GM12878 (cell line): ENCODE data around the gene KLHL22. TPM values are rescaled to one million over a fixed set of nuclear protein-coding genes. Genes with fewer than 3 reads are reported as not detected.

ENCODE experiments used
- ATAC-seq: fragments of 200-7000 bp; cut with Tn5 transposase; 3 replicates; pipeline ENCODE4 v1.9.1; 2020; ENCODE audit warnings: mild to moderate bottlenecking, moderate library complexity
- BruUV-seq: library from RNA; stranded (reverse); fragments of 400-500 nt; replicated peaks from 2 replicates; lab custom pipeline; 2021; lab: Mats Ljungman, UMichigan
- CTCF ChIA-PET: fragments of 300-600 bp; sonication (Branson Sonifier 250); formaldehyde crosslinking; extraction: SDS; loops from one replicate; lab custom pipeline; 2021; ENCODE audit warnings: inconsistent platforms; lab: Yijun Ruan, JAX
- POLR2A ChIA-PET: fragments of 350-600 bp; formaldehyde crosslinking; extraction: SDS; loops from one replicate; lab custom pipeline; 2021; ENCODE audit warnings: inconsistent platforms; lab: Charles Lee
- RAD21 ChIA-PET: fragments of 300-600 bp; sonication (Branson Sonifier 250); formaldehyde crosslinking; loops from one replicate; lab custom pipeline; 2023; ENCODE audit warnings: antibody characterized with exemption; ENCODE audit not compliant: unreplicated experiment; lab: Charles Lee
- SMC1A ChIA-PET: fragments of 300-600 bp; sonication (Branson Sonifier 250); formaldehyde crosslinking; loops from one replicate; lab custom pipeline; 2023; ENCODE audit not compliant: unreplicated experiment, uncharacterized antibody; lab: Charles Lee
- DNase-seq: peaks from one replicate; pipeline ENCODE4 v3.0.0-alpha.2; 2011; ENCODE audit warnings: low read depth, low spot score
- FAIRE-seq: peaks from 3 replicates; lab custom pipeline; 2011; peaks lifted over from hg19 to GRCh38; lab: Jason Lieb, UNC
- H2AFZ ChIP-seq: 2 replicates; pipeline ENCODE4 v1.6.0; 2011; ENCODE audit warnings: low read depth, low read length, control low read depth; ENCODE audit not compliant: control insufficient read depth
- H3K27ac ChIP-seq: 2 replicates; pipeline ENCODE4 v1.5.1; 2011; ENCODE audit warnings: control low read depth; ENCODE audit not compliant: control insufficient read depth, insufficient read depth
- H3K27me3 ChIP-seq, 2 experiments: replicated peaks in 1 of 2; 2 replicates each; pipeline versions ENCODE4 v1.6.0 to v1.6.1; 2011; ENCODE audit warnings: low read length in 1 of 2; ENCODE audit not compliant: control insufficient read depth in 2 of 2, insufficient read depth in 2 of 2
- H3K36me3 ChIP-seq, 2 experiments: 2 replicates each; pipeline ENCODE4 v1.5.1; 2011; ENCODE audit warnings: low read length in 1 of 2; ENCODE audit not compliant: control insufficient read depth in 2 of 2, insufficient read depth in 2 of 2
- H3K4me1 ChIP-seq: 2 replicates; pipeline ENCODE4 v1.6.1; 2011; ENCODE audit warnings: mild to moderate bottlenecking, low read length, moderate library complexity, mixed read lengths; ENCODE audit not compliant: control insufficient read depth, insufficient read depth
- H3K4me2 ChIP-seq: 2 replicates; pipeline ENCODE4 v1.6.0; 2011; ENCODE audit warnings: control low read depth; ENCODE audit not compliant: control insufficient read depth, insufficient read depth
- H3K4me3 ChIP-seq: fragments of 200-600 bp; sonication (generic); 2 replicates; pipeline ENCODE4 v1.5.1; 2016
- H3K79me2 ChIP-seq: 2 replicates; pipeline ENCODE4 v1.6.0; 2011; ENCODE audit warnings: low read length; ENCODE audit not compliant: control insufficient read depth, insufficient read depth
- H3K9ac ChIP-seq: 2 replicates; pipeline ENCODE4 v1.8.0; 2011; ENCODE audit warnings: low read length, control low read depth, mixed read lengths; ENCODE audit not compliant: control insufficient read depth, insufficient read depth
- H3K9me3 ChIP-seq: replicated peaks from 3 replicates; pipeline ENCODE4 v1.5.1; 2011; ENCODE audit warnings: mild to moderate bottlenecking, low read length; ENCODE audit not compliant: control insufficient read depth, insufficient read depth
- H4K20me1 ChIP-seq: 2 replicates; pipeline ENCODE4 v1.6.0; 2011; ENCODE audit not compliant: control insufficient read depth, insufficient read depth
- CHD1 ChIP-seq: IDR thresholded peaks from 2 replicates; pipeline ENCODE4 v1.6.1; 2012; ENCODE audit warnings: low read depth, low read length, improper control_type of control experiment
- GABPA ChIP-seq: IDR thresholded peaks from 2 replicates; pipeline ENCODE4 v1.6.1; 2014; ENCODE audit warnings: antibody characterized with exemption, low read depth, mild to moderate bottlenecking, inconsistent platforms
- HDGF ChIP-seq: fragments of 450-650 bp; IDR thresholded peaks from 2 replicates; pipeline ENCODE4 v1.6.1; 2016; ENCODE audit warnings: antibody characterized with exemption
- PRDM15 ChIP-seq: fragments of 450-650 bp; formaldehyde crosslinking; IDR thresholded peaks from 2 replicates; pipeline ENCODE4 v1.4.0; 2020; ENCODE audit warnings: mild to moderate bottlenecking, moderate library complexity
- RELB ChIP-seq: fragments of 450-650 bp; IDR thresholded peaks from 2 replicates; pipeline ENCODE4 v1.6.1; 2017; ENCODE audit warnings: low read depth, mild to moderate bottlenecking, moderate library complexity
- REST ChIP-seq: IDR thresholded peaks from 2 replicates; pipeline ENCODE4 v1.6.1; 2012; ENCODE audit warnings: mild to moderate bottlenecking, low read depth, low read length
- SMARCA5 ChIP-seq: fragments of 450-650 bp; IDR thresholded peaks from 2 replicates; pipeline ENCODE4 v1.6.1; 2017; ENCODE audit warnings: mild to moderate bottlenecking
- SRF ChIP-seq, 2 experiments: IDR thresholded peaks; 2 replicates each; pipeline ENCODE4 v1.6.1; 2011; ENCODE audit warnings: low read depth in 2 of 2, low read length in 2 of 2, mild to moderate bottlenecking in 1 of 2, moderate library complexity in 1 of 2
- ZNF207 ChIP-seq: fragments of 450-650 bp; IDR thresholded peaks from 2 replicates; pipeline ENCODE4 v1.6.1; 2014; ENCODE audit warnings: antibody characterized with exemption, mild to moderate bottlenecking, borderline replicate concordance
- ZNF384 ChIP-seq: IDR thresholded peaks from 2 replicates; pipeline ENCODE4 v1.6.1; 2012; ENCODE audit warnings: low read depth, mild to moderate bottlenecking, low read length, improper control_type of control experiment, borderline replicate concordance
- WGBS: methylation state at CpG from one replicate; pipeline ENCODE4 v1.1.6; 2016; ENCODE audit warnings: low lambda C conversion rate; ENCODE audit not compliant: insufficient replicate concordance, insufficient coverage; ENCODE audit errors: missing lambda C conversion rate; 5-methylcytosine and 5-hydroxymethylcytosine counted together
- in situ Hi-C: fragments of 300-500 bp; cut with MboI; formaldehyde crosslinking; loops from 9 replicates; pipeline ENCODE4 v1.14.3; 2018; ENCODE audit warnings: mixed read lengths
- intact Hi-C: fragments of 100-400 bp; cut with micrococcal nuclease; formaldehyde crosslinking; loops from one replicate; pipeline ENCODE4 v1.14.2; 2022; ENCODE audit not compliant: unreplicated experiment
- polyA plus RNA-seq, 11 experiments: library from polyadenylated mRNA; depleted of rRNA in 4 of 11; unstranded in 6 of 11; stranded (reverse) in 5 of 11; fragments of >200 nt; fragmentation: Nextera tagmentation in 4 of 11; fragmentation: Illumina TruSeq in 1 of 11; extraction: Ambion mirVana in 4 of 11; extraction: Trizol in 1 of 11; gene quantifications; 1 replicate in 1 of 11; 2 replicates in 10 of 11; pipeline versions ENCODE4 v1.2.1 to v1.2.3, GENCODE V29; 2011 to 2016; ENCODE audit warnings: inconsistent platforms in 2 of 11, missing spikeins in 2 of 11, low read depth in 1 of 11
- total RNA-seq, 4 experiments: library from RNA; depleted of rRNA in 3 of 4; stranded (reverse); fragments of >200 nt in 3 of 4; fragmentation: Illumina TruSeq in 1 of 4; extraction: Trizol in 1 of 4; gene quantifications; 2 replicates each; pipeline versions ENCODE4 v1.2.1 to v1.2.3, GENCODE V29; 2013 to 2021

The KLHL22 gene
- total and polyA plus RNA-seq, 10 of the 15 experiments (the other 5 are each of a cell fraction or from before 2014, with no cell fraction given) = 0.06 to 22.1 (median 14.2) TPM

- intact Hi-C loops (loop anchor here (5.0 kb wide), 1 partner anchor 303 kb away; no protein-coding TSS in a partner anchor), in situ Hi-C loops (loop anchor here (5.0 kb wide), 1 partner anchor 38 kb away; no protein-coding TSS in a partner anchor)
- RAD21 ChIA-PET = interaction anchor here (0.6 kb wide), 1 partner anchor 42 kb away, joined by 3 read pairs; no protein-coding TSS in a partner anchor
- BruUV-seq = no TSS peak
- CTCF ChIA-PET = interaction anchor here (1.5 kb wide), 1 partner anchor 29 kb away, joined by 3 read pairs; no protein-coding TSS in a partner anchor
- ATAC-seq = no peak
- Histone ChIP-seq H3K4me1 (peaks cover 25% of the 10 kb centered on the region), H3K79me2 (no peaks in the 10 kb centered on the region), H3K4me2 (no peak overlapping the region), H2AFZ (no peak overlapping the region), H3K9me3 (no peaks in the 10 kb centered on the region), H3K9ac (no peak overlapping the region), H3K27ac (no peak overlapping the region), H3K27me3 (no peaks in the 10 kb centered on the region), H3K36me3 (peaks cover 3 to 10% of the 10 kb centered on the region in 2 experiments; a peak in 3 of 4 replicates), H4K20me1 (no peaks in the 10 kb centered on the region), H3K4me3 (no peak overlapping the region)
- POLR2A ChIA-PET = no interaction called here
- 72% methylated on average over 4 of the region's 4 CpGs for WGBS
- FAIRE-seq = no peak
- TF ChIP-seq REST = no peak
- no peak for TF ChIP-seq SMARCA5
- TF ChIP-seq CHD1 = no peak
- no peak for TF ChIP-seq GABPA
- no peak for TF ChIP-seq PRDM15 (CRISPR knock-in tag)
- no peak for TF ChIP-seq ZNF384
- no peak for TF ChIP-seq SRF (IDR thresholded peaks at IDR 0.05; ENCODE audit: low read depth in 2 of 2, low read length in 2 of 2)
- TF ChIP-seq RELB = no peak
- no peak for TF ChIP-seq ZNF207
- no peak for TF ChIP-seq HDGF
- no peak for DNase-seq
- SMC1A ChIA-PET = no interaction called here
These were observed 35.7 kb downstream of the KLHL22 start for GRCh38 chr22:20459862-20460261.
